IMR-90 (cell line): ENCODE results near the gene SAT1. TPM values are rescaled to one million over a fixed set of nuclear protein-coding genes. Genes with fewer than 3 reads are reported as not detected.

Experiments
- ATAC-seq: fragments of 200-7000 bp; cut with Tn5 transposase; 2 replicates; pipeline ENCODE4 v1.9.1; 2020; ENCODE audit warnings: low read depth, mild to moderate bottlenecking, moderate library complexity
- BruUV-seq: library from RNA; stranded (reverse); fragments of 400-500 nt; replicated peaks from 2 replicates; lab custom pipeline; 2021; lab: Mats Ljungman, UMichigan
- CTCF ChIA-PET: fragments of 300-600 bp; formaldehyde crosslinking; extraction: SDS; loops from one replicate; lab custom pipeline; 2021; ENCODE audit warnings: antibody characterized with exemption; lab: Yijun Ruan, JAX
- POLR2A ChIA-PET: fragments of 300-600 bp; sonication (Branson Sonifier 250); formaldehyde crosslinking; loops from one replicate; lab custom pipeline; 2022; ENCODE audit warnings: antibody characterized with exemption; ENCODE audit not compliant: unreplicated experiment; lab: Charles Lee
- DNase-seq: peaks from one replicate; pipeline ENCODE4 v3.0.0; 2013
- H2AFZ ChIP-seq: replicated peaks from 2 replicates; pipeline ENCODE3; 2013; ENCODE audit warnings: low read length, mild to moderate bottlenecking; ENCODE audit not compliant: poor library complexity
- H2AK5ac ChIP-seq: 2 replicates; pipeline ENCODE4 v1.6.1; 2013; ENCODE audit warnings: low read depth, low read length, inconsistent platforms
- H2AK9ac ChIP-seq: replicated peaks from 2 replicates; pipeline ENCODE3; 2013; ENCODE audit warnings: mild to moderate bottlenecking, low read depth, low read length, moderate library complexity; ENCODE audit not compliant: poor library complexity
- H2BK120ac ChIP-seq: 2 replicates; pipeline ENCODE4 v1.6.1; 2013; ENCODE audit warnings: low read depth, low read length, inconsistent platforms
- H2BK15ac ChIP-seq: 3 replicates; pipeline ENCODE4 v1.6.1; 2013; ENCODE audit warnings: low read depth, low read length, inconsistent platforms
- H2BK20ac ChIP-seq: 2 replicates; pipeline ENCODE4 v1.6.1; 2013; ENCODE audit warnings: low read depth, mild to moderate bottlenecking, inconsistent platforms, low read length, moderate library complexity
- H2BK5ac ChIP-seq: 2 replicates; pipeline ENCODE4 v1.6.1; 2013; ENCODE audit warnings: mild to moderate bottlenecking, low read depth, low read length, inconsistent platforms; ENCODE audit not compliant: poor library complexity, severe bottlenecking
- H3K14ac ChIP-seq: replicated peaks from 2 replicates; pipeline ENCODE4 v1.6.1; 2013; ENCODE audit warnings: low read depth, low read length, inconsistent platforms
- H3K18ac ChIP-seq: 2 replicates; pipeline ENCODE4 v1.6.1; 2013; ENCODE audit warnings: low read depth, low read length, control low read depth
- H3K23ac ChIP-seq: 2 replicates; pipeline ENCODE4 v1.6.1; 2013; ENCODE audit warnings: low read depth, low read length, inconsistent platforms
- H3K27ac ChIP-seq: 2 replicates; pipeline ENCODE4 v1.5.1; 2013; ENCODE audit warnings: mild to moderate bottlenecking, control low read depth, low read length; ENCODE audit not compliant: insufficient read depth
- H3K27me3 ChIP-seq: 2 replicates; pipeline ENCODE4 v1.6.1; 2013; ENCODE audit warnings: low read length; ENCODE audit not compliant: control insufficient read depth, insufficient read depth
- H3K36me3 ChIP-seq: 2 replicates; pipeline ENCODE4 v1.6.1; 2013; ENCODE audit warnings: low read length, mixed read lengths; ENCODE audit not compliant: control insufficient read depth, insufficient read depth
- H3K4ac ChIP-seq: 2 replicates; pipeline ENCODE4 v1.6.1; 2013; ENCODE audit warnings: low read depth, low read length, inconsistent platforms
- H3K4me1 ChIP-seq: 2 replicates; pipeline ENCODE4 v1.6.1; 2013; ENCODE audit warnings: low read length, mixed read lengths; ENCODE audit not compliant: control insufficient read depth, insufficient read depth
- H3K4me2 ChIP-seq: 2 replicates; pipeline ENCODE4 v1.6.1; 2013; ENCODE audit warnings: low read depth, mild to moderate bottlenecking, control low read depth, low read length, moderate library complexity
- H3K4me3 ChIP-seq: 2 replicates; pipeline ENCODE4 v1.5.1; 2013; ENCODE audit warnings: low read depth, mild to moderate bottlenecking, control low read depth, low read length, moderate library complexity; ENCODE audit not compliant: insufficient read depth
- H3K56ac ChIP-seq: 2 replicates; pipeline ENCODE4 v1.6.1; 2013; ENCODE audit warnings: low read length, inconsistent platforms; ENCODE audit not compliant: insufficient read depth; ENCODE audit errors: extremely low read depth
- H3K79me1 ChIP-seq, 2 experiments: 2 replicates each; pipeline ENCODE4 v1.6.1; 2013; ENCODE audit warnings: low read length in 2 of 2, inconsistent platforms in 1 of 2, low read depth in 1 of 2
- H3K9ac ChIP-seq: 2 replicates; pipeline ENCODE4 v1.6.1; 2013; ENCODE audit warnings: low read depth, low read length, control low read depth
- H3K9me1 ChIP-seq: 2 replicates; pipeline ENCODE4 v1.6.1; 2013; ENCODE audit warnings: low read length, inconsistent platforms; ENCODE audit not compliant: insufficient read depth
- H3K9me3 ChIP-seq: 2 replicates; pipeline ENCODE4 v1.6.1; 2013; ENCODE audit warnings: low read length; ENCODE audit not compliant: control insufficient read depth, insufficient read depth
- H4K20me1 ChIP-seq: 2 replicates; pipeline ENCODE4 v1.6.1; 2013; ENCODE audit warnings: low read length, inconsistent platforms; ENCODE audit not compliant: insufficient read depth
- H4K5ac ChIP-seq: 2 replicates; pipeline ENCODE4 v1.6.1; 2013; ENCODE audit warnings: mild to moderate bottlenecking, low read depth, low read length, control low read depth
- H4K8ac ChIP-seq, 2 experiments: 2 replicates each; pipeline ENCODE4 v1.6.1; 2013; ENCODE audit warnings: low read depth in 2 of 2, low read length in 2 of 2, control low read depth in 1 of 2, inconsistent platforms in 1 of 2
- H4K91ac ChIP-seq: 2 replicates; pipeline ENCODE4 v1.6.1; 2013; ENCODE audit warnings: low read depth, low read length, inconsistent platforms; ENCODE audit not compliant: insufficient read depth
- CEBPB ChIP-seq: IDR thresholded peaks from 2 replicates; pipeline ENCODE4 v1.6.1; 2012; ENCODE audit warnings: low read depth, low read length, improper control_type of control experiment
- FOS ChIP-seq: fragments of 150-350 bp; IDR thresholded peaks from 2 replicates; pipeline ENCODE4 v1.6.1; 2016; ENCODE audit warnings: low read depth, low read length
- RAD21 ChIP-seq: IDR thresholded peaks from 2 replicates; pipeline ENCODE4 v1.6.1; 2012; ENCODE audit warnings: low read length, improper control_type of control experiment
- RCOR1 ChIP-seq: IDR thresholded peaks from 2 replicates; pipeline ENCODE4 v1.6.1; 2012; ENCODE audit warnings: mild to moderate bottlenecking, low read length, improper control_type of control experiment; ENCODE audit not compliant: insufficient replicate concordance
- USF2 ChIP-seq: fragments of 150-350 bp; IDR thresholded peaks from 2 replicates; pipeline ENCODE4 v1.6.1; 2017; ENCODE audit warnings: mild to moderate bottlenecking, antibody characterized with exemption, low read length, low read depth
- WGBS, 2 experiments: methylation state at CpG; one replicate each; pipeline versions ENCODE4 v1.1.5 to v1.1.7; 2013; ENCODE audit warnings: missing lambda C conversion rate in 2 of 2; ENCODE audit not compliant: insufficient read length in 1 of 2; ENCODE audit errors: extremely low coverage in 2 of 2; 5-methylcytosine and 5-hydroxymethylcytosine counted together
- dilution Hi-C: fragments of 300-500 bp; cut with HindIII; formaldehyde crosslinking; loops from one replicate; pipeline ENCODE4 v1.14.3; 2018; ENCODE audit warnings: low sequenced_read_pairs; ENCODE audit not compliant: unreplicated experiment
- in situ Hi-C: fragments of 300-500 bp; cut with MboI; formaldehyde crosslinking; loops from 3 replicates; pipeline ENCODE4 v1.14.3; 2019; ENCODE audit warnings: low sequenced_read_pairs, inconsistent platforms, mixed read lengths
- intact Hi-C: fragments of 100-400 bp; cut with micrococcal nuclease; formaldehyde crosslinking; loops from 2 replicates; pipeline ENCODE4 v1.10.0; 2022
- polyA plus RNA-seq, 3 experiments: library from polyadenylated mRNA; depleted of rRNA; stranded (reverse); fragments of >200 nt; gene quantifications; 2 replicates each; pipeline ENCODE4 v1.2.3, GENCODE V29; 2012; ENCODE audit warnings: low replicate concordance in 1 of 3
- total RNA-seq: library from RNA; depleted of rRNA; stranded (reverse); fragments of >200 nt; gene quantifications from 2 replicates; pipeline ENCODE4 v1.2.3, GENCODE V29; 2012

SAT1 gene
- total and polyA plus RNA-seq, 2 of the 4 experiments (the other 2 are of a cell fraction): 55.9 to 92.8 TPM

- Histone ChIP-seq H3K9ac (no peak overlapping the region), H2BK15ac (no peak overlapping the region), H4K91ac (no peak overlapping the region), H3K18ac (no peak overlapping the region), H3K56ac (no peak overlapping the region), H3K4me1 (peaks cover 5% of the 10 kb centered on the region), H3K4me2 (no peak overlapping the region), H2BK120ac (no peak overlapping the region), H3K23ac (no peak overlapping the region), H3K4ac (no peak overlapping the region), H3K27me3 (no peaks in the 10 kb centered on the region), H2AK9ac (no peak overlapping the region), H2AFZ (no peak overlapping the region), H4K5ac (no peak overlapping the region), H4K20me1 (no peaks in the 10 kb centered on the region), H3K9me1 (no peaks in the 10 kb centered on the region), H3K36me3 (no peaks in the 10 kb centered on the region), H3K27ac (no peak overlapping the region), H3K14ac (no peak overlapping the region), H3K9me3 (no peaks in the 10 kb centered on the region), H2AK5ac (no peak overlapping the region), H2BK5ac (no peak overlapping the region), H2BK20ac (no peak overlapping the region), H4K8ac (no peak overlapping the region), H3K79me1 (no peaks in the 10 kb centered on the region), H3K4me3 (no peak overlapping the region)
- CTCF ChIA-PET: no interaction called here
- POLR2A ChIA-PET: no interaction called here
- DNase-seq: no peak
- dilution Hi-C loops (no loop called here), in situ Hi-C loops (no loop called here), intact Hi-C loops (no loop called here)
- no CpG with 5 or more reads among the region's 5 CpGs for WGBS, 2 experiments
- BruUV-seq: no TSS peak
- TF ChIP-seq CEBPB (no peak), RCOR1 (no peak), USF2 (no peak), RAD21 (no peak), FOS (no peak)
- ATAC-seq: no peak
Observed at GRCh38 chrX:23802431-23802830, 19.5 kb downstream of the SAT1 start.
